HG03460 (cell line): ENCODE measurements around the gene CABS1.

ENCODE experiments used
- ATAC-seq: cut with Tn5 transposase; IDR thresholded peaks from one replicate; pipeline ENCODE4 v1.9.1; 2021; ENCODE audit not compliant: unreplicated experiment

Gene CABS1

DNA sequence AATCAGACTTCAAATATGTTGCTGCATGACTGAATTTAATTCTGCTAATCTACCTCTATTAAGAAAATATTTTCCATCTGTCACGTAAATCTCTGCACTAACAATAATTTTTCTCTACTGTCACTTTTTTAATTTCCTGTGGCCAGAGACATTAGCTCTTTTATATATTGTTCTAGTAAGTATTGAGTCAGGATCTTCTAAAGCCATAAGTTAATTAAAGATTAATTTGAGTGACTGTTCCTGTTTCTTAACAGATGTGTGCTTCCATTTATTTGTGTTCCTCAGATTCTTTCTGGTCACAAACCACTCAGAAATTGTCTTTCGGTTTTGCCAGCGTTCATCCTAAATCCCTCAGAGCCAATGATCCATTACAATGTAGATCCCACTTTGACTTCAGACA is 45.8 kb downstream of the CABS1 start:
- no peak for ATAC-seq

DNA sequence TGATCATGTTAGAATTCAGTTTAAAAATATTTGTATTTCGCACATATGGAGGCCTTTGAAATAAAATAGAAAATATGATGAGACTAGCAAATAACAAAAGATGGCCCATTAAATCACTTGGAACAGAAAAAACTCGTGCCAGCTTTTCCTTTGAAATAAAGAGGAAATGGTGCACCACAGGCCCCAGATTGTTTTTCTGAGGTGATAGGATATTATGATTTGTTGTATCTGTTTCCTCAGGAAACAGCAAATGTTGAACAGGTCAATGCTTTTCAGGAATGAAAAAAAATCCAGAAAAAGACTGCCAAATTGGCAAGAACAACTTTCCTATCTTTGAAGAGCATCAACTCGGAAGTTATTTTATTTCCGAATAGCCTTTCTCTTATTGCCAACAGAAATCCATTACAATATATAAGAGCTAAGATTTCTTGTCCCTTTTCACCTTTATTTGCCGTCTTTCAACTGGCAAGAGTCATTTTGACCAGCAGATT is 48.0 kb downstream of the CABS1 start, which contains the start of gene SMR3B:
TSS of gene SMR3B (plus strand) at position 441 of the 491 bp plus-strand sequence. CDS start 1,380 bp downstream, outside the sequence.
- ATAC-seq: no peak
